ENCODE measurements around the gene RAP2A.

The RAP2A gene

GRCh38 chr13:97495678-97496077 lies 61.7 kb downstream of the RAP2A start:
- no peak for DNase-seq

GRCh38 chr13:97496511-97496910 lies 62.5 kb downstream of the RAP2A start:
- DNase-seq: no peak

GRCh38 chr13:97497400-97497799 lies 63.4 kb downstream of the RAP2A start:
- no peak for DNase-seq

GRCh38 chr13:97498419-97498818 lies 64.5 kb downstream of the RAP2A start:
- DNase-seq: no peak

GRCh38 chr13:97499181-97499580 lies 65.2 kb downstream of the RAP2A start:
- no peak for DNase-seq

- no peak for DNase-seq
These were observed 68.2 kb downstream of the RAP2A start for GRCh38 chr13:97502181-97502580.

GRCh38 chr13:97502706-97503105 lies 68.7 kb downstream of the RAP2A start:
- DNase-seq: no peak

GRCh38 chr13:97505017-97505416 lies 71.0 kb downstream of the RAP2A start:
- no peak for DNase-seq

GRCh38 chr13:97506511-97506910 lies 72.5 kb downstream of the RAP2A start:
- no peak for DNase-seq

GRCh38 chr13:97512732-97513131 lies 78.8 kb downstream of the RAP2A start:
- peak in 1 of 2 experiments; percentile 9 for DNase-seq

- DNase-seq: no peak
These were observed 81.7 kb downstream of the RAP2A start for GRCh38 chr13:97515643-97516042.

GRCh38 chr13:97517967-97518366 lies 84.0 kb downstream of the RAP2A start:
- DNase-seq: no peak

Data from NCI-H524 (cell line).